Progenitor cell of endocrine pancreas (in vitro differentiated cells): ENCODE results near the gene CA5A. TPM values are rescaled to one million over a fixed set of nuclear protein-coding genes. Genes with fewer than 3 reads are reported as not detected.

Experiments
- DNase-seq: peaks from one replicate; pipeline ENCODE4 v3.0.0; 2021; ENCODE audit warnings: low spot score; ENCODE audit not compliant: unreplicated experiment
- H3K27ac Mint-ChIP-seq: 2 replicates; pipeline ENCODE4 v1.8.0; 2021; ENCODE audit warnings: mild to moderate bottlenecking, moderate library complexity, mixed read lengths
- H3K27me3 Mint-ChIP-seq: 2 replicates; pipeline ENCODE4 v1.8.0; 2021; ENCODE audit warnings: mixed read lengths
- H3K36me3 Mint-ChIP-seq: 2 replicates; pipeline ENCODE4 v1.8.0; 2022; ENCODE audit warnings: mixed read lengths; ENCODE audit not compliant: insufficient read depth
- H3K4me1 Mint-ChIP-seq: 2 replicates; pipeline ENCODE4 v1.8.0; 2021; ENCODE audit warnings: low read depth, mixed read lengths
- H3K4me3 Mint-ChIP-seq: 2 replicates; pipeline ENCODE4 v1.8.0; 2021; ENCODE audit warnings: low read depth, mild to moderate bottlenecking, moderate library complexity, mixed read lengths
- H3K9me3 Mint-ChIP-seq: 2 replicates; pipeline ENCODE4 v1.8.0; 2021; ENCODE audit warnings: low read depth, mixed read lengths
- total RNA-seq: library from RNA; stranded (reverse); gene quantifications from 2 replicates; pipeline ENCODE4 v1.2.1, GENCODE V29; 2021
- TF ChIP-seq, protein P1 (sequence below): fragments of 200-600 bp; sonication (generic); IDR thresholded peaks from one replicate; pipeline ENCODE4 v1.5.0; 2021; ENCODE audit warnings: antibody characterized with exemption, mild to moderate bottlenecking; ENCODE audit not compliant: unreplicated experiment

The CA5A gene
- total RNA-seq, 1 donor from 2014 or later: 0.36 TPM

DNA sequence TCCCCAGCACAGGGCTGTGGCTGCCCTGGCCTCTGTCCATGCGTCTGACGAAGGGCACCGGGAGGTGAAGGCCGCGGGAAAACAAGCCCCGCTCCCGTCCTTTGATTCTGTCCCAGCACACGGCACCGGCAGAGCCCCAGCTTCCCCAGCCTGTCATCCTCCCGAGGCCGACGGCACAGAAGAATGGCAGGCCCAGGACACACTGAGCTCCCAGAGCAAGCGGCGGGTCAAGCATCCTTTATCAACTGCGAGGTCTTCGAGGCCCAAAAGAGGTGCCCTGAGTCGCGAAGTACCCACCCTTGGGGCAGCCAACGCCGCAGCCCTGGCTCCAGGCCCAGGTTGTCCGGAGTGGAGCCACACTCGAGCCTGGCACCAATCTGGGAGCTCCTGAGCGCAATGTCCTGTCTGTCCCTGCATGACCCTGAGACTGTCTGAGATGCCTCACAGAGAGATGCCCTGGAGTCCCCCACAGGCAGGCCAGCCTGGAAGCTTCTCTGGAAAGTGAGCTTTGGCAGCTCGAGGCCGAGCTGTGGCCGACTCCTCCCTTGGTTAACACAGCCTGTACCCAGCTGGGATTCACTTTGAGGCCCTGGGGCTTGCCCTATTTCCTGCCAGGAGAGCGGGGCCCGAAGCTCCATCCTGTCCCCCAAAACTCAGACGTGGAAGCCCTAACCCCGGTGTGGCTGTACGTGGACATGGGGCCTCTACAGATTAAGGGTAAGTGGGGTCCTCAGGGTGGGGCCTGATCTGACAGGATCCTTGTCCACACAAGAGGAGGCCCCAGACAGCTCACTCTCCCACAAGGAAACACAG, 90.3 kb downstream of the CA5A start:
- Mint-ChIP-seq H3K27me3 (no peaks in the 10 kb centered on the region), H3K9me3 (no peaks in the 10 kb centered on the region), H3K4me3 (no peak overlapping the region), H3K36me3 (no peaks in the 10 kb centered on the region), H3K27ac (no peak overlapping the region), H3K4me1 (peaks cover 20% of the 10 kb centered on the region)
- DNase-seq: no peak
- TF ChIP-seq, protein P1, sequence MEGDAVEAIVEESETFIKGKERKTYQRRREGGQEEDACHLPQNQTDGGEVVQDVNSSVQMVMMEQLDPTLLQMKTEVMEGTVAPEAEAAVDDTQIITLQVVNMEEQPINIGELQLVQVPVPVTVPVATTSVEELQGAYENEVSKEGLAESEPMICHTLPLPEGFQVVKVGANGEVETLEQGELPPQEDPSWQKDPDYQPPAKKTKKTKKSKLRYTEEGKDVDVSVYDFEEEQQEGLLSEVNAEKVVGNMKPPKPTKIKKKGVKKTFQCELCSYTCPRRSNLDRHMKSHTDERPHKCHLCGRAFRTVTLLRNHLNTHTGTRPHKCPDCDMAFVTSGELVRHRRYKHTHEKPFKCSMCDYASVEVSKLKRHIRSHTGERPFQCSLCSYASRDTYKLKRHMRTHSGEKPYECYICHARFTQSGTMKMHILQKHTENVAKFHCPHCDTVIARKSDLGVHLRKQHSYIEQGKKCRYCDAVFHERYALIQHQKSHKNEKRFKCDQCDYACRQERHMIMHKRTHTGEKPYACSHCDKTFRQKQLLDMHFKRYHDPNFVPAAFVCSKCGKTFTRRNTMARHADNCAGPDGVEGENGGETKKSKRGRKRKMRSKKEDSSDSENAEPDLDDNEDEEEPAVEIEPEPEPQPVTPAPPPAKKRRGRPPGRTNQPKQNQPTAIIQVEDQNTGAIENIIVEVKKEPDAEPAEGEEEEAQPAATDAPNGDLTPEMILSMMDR: no peak

DNA sequence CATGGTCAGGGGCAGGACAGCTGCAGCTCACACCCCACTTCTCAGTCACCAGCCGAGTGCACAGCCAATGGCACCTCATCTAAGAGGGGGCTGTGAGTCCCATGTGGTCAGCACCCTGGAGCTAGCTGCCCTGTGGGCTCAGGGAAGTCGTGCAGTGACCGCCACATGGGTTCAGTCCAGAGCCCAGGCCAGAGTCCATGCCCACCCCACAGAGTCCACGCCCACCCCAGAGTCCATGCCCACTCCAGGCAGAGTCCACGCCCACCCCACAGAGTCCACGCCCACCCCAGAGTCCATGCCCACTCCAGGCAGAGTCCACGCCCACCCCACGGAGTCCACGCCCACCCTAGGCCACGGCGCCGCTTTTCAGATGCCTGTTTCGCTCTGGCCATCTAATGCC, 91.1 kb downstream of the CA5A start:
- TF ChIP-seq, protein P1: no peak
- Mint-ChIP-seq H3K27ac (no peak overlapping the region), H3K9me3 (no peaks in the 10 kb centered on the region), H3K4me3 (no peak overlapping the region), H3K36me3 (no peaks in the 10 kb centered on the region), H3K27me3 (no peaks in the 10 kb centered on the region), H3K4me1 (peaks cover 17% of the 10 kb centered on the region)
- DNase-seq: no peak

DNA sequence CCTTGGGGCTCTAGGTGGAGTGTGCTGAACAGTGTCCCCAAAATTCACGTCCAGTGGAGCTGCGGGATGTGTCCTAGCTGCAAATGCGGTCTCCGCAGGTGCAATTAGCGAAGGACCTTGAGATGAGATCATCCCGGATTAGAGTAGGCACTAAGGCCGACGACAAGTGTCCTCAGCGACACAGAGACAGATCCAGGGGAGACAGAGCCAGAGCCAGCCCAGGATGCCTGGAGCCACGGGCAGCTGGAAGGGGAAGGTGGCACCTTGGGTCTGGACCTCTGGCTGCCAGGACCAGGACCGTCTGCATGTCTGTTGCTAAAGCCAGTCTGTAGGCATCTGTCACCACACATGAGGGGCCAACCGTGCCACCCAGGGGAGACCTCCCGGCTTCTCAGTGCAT, 91.5 kb downstream of the CA5A start:
- Mint-ChIP-seq H3K27ac (no peak overlapping the region), H3K9me3 (no peaks in the 10 kb centered on the region)

DNA sequence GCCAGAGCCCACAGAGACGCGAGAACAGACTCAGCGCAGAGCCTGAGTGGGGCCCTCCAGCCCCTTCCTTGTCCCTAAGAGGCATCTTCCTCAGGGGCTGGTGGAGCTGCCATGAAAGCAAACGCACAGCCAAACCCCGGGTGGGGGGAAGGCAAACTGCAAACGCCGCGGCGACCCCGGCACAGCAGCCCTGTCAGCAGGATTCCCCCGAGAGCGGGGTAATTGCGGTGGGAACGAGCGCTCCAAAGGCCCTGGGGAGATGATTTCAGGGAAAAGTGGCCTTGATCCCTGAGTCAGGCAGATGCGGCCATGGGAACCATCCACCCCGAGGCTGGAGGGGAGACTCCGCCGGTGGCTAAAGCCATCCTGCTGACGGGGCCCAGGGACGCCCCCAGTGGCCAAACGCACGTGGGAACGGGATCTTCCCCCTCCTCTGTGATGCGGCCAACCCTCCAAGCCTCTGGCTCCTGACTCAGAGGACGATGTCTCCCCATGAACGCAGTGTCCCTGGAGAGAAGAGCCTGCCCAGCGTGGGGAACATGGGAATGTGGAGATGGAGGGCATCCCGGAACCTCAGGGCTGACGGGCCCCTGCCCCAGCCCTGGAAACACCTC, 92.1 kb downstream of the CA5A start:
- no peaks in the 10 kb centered on the region for H3K27me3 Mint-ChIP-seq
- H3K9me3 Mint-ChIP-seq: no peaks in the 10 kb centered on the region
- no peak for DNase-seq
- H3K27ac Mint-ChIP-seq: no peak overlapping the region
- no peaks in the 10 kb centered on the region for H3K36me3 Mint-ChIP-seq
- H3K4me1 Mint-ChIP-seq: peaks cover 14% of the 10 kb centered on the region
- TF ChIP-seq, protein P1: peak; percentile 28
- H3K4me3 Mint-ChIP-seq: no peak overlapping the region

More for the DNA sequence above, 91.5 kb downstream of the CA5A start:
- TF ChIP-seq, protein P1: no peak
- DNase-seq: no peak
- H3K36me3 Mint-ChIP-seq: no peaks in the 10 kb centered on the region
- H3K4me3 Mint-ChIP-seq: no peak overlapping the region
- peaks cover 15% of the 10 kb centered on the region for H3K4me1 Mint-ChIP-seq
- no peaks in the 10 kb centered on the region for H3K27me3 Mint-ChIP-seq

DNA sequence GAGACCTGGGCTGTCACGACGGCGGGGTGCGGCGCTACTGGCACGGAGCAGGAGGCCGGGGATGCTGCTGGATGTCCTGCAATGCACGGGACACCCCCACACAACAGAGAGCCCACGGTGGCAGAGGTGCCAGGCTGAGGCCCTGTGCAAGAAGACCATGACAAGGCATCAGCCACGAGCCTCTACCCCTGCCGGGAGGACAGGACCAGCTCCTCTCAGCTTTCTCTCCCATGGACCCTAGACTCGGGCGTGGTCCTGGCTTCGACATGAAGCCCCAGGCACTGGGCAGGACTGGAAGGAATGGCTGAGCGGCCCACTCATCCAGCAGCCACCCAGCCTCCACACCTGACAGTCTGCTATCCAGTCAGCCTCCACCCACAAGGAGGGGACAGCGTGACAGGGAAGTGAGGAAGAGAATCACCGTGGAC, 92.6 kb downstream of the CA5A start:
- H3K4me3 Mint-ChIP-seq: no peak overlapping the region
- TF ChIP-seq, protein P1: no peak
- no peak overlapping the region for H3K27ac Mint-ChIP-seq
- H3K27me3 Mint-ChIP-seq: no peaks in the 10 kb centered on the region
- DNase-seq: no peak
- H3K4me1 Mint-ChIP-seq: peaks cover 13% of the 10 kb centered on the region
- H3K9me3 Mint-ChIP-seq: no peaks in the 10 kb centered on the region
- H3K36me3 Mint-ChIP-seq: no peaks in the 10 kb centered on the region
